Measurements from ENCODE around the gene GLO1. TPM values are rescaled to one million over a fixed set of nuclear protein-coding genes. Genes with fewer than 3 reads are reported as not detected.

The GLO1 gene
- total and polyA plus RNA-seq, 2 donors (not counting 3 experiments of a cell fraction or from before 2014, with no cell fraction given) = 70.3 to 120 TPM

DNA sequence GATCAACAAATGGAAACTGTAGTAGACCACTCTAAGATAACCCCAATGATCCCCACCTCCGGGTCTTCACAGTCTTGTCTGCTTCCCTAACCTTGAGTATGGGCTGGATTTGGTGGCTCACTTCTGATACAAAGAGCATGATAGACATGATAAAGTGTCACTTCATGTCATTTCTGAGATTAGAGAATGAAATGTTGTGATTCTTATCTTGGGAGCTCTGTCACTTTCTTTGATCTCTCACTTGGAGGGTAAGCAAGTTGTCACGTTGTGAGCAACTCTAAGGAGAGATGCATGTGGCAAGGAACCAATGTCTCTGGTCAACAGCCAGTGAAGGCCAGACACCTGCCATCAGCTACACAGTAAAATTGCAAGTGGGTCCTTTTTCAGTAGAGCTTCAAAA lies 3.0 kb upstream of the GLO1 start:
- POLR2A ChIA-PET = no interaction called here
- no peaks in the 10 kb centered on the region for H4K20me1 ChIP-seq (replicated peaks; ENCODE audit: control insufficient read depth, extremely low read depth, insufficient read depth, low read length)

More for the DNA sequence above, 3.0 kb upstream of the GLO1 start:
- BruUV-seq (replicated peaks) = no TSS peak
- TF ChIP-seq, protein P1, sequence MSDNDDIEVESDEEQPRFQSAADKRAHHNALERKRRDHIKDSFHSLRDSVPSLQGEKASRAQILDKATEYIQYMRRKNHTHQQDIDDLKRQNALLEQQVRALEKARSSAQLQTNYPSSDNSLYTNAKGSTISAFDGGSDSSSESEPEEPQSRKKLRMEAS (IDR thresholded peaks at IDR 0.05; ENCODE audit: insufficient read depth, insufficient read length) = no peak
- TF ChIP-seq JUN (IDR thresholded peaks at IDR 0.05; ENCODE audit: borderline replicate concordance, insufficient read depth, insufficient read length, low read depth) (no peak), MYC (IDR thresholded peaks at IDR 0.05; ENCODE audit: low read depth, low read length) (no peak), POLR2AphosphoS5 (IDR thresholded peaks at IDR 0.05; ENCODE audit: insufficient read depth, low read depth, low read length) (no peak), FOS (IDR thresholded peaks at IDR 0.05; ENCODE audit: borderline replicate concordance, insufficient read depth, low read length) (no peak), GATA2 (IDR thresholded peaks at IDR 0.05; ENCODE audit: insufficient read depth, insufficient read length, low read depth, low read length) (no peak), EZH2 (IDR thresholded peaks at IDR 0.05; ENCODE audit: borderline replicate concordance, low read depth, low read length, severe bottlenecking) (no peak), POLR2A (IDR thresholded peaks at IDR 0.05; ENCODE audit: low read depth, low read length) (no peak)
- TF ChIP-seq, protein P2, sequence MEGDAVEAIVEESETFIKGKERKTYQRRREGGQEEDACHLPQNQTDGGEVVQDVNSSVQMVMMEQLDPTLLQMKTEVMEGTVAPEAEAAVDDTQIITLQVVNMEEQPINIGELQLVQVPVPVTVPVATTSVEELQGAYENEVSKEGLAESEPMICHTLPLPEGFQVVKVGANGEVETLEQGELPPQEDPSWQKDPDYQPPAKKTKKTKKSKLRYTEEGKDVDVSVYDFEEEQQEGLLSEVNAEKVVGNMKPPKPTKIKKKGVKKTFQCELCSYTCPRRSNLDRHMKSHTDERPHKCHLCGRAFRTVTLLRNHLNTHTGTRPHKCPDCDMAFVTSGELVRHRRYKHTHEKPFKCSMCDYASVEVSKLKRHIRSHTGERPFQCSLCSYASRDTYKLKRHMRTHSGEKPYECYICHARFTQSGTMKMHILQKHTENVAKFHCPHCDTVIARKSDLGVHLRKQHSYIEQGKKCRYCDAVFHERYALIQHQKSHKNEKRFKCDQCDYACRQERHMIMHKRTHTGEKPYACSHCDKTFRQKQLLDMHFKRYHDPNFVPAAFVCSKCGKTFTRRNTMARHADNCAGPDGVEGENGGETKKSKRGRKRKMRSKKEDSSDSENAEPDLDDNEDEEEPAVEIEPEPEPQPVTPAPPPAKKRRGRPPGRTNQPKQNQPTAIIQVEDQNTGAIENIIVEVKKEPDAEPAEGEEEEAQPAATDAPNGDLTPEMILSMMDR (IDR thresholded peaks at IDR 0.05; ENCODE audit: extremely low read depth in 1 of 2, insufficient read depth in 1 of 2, low read depth in 1 of 2, low read length in 2 of 2) = no peak
- H3K4me2 ChIP-seq (ENCODE audit: insufficient read depth, low read length) = no peak overlapping the region
- H3K4me1 ChIP-seq (ENCODE audit: control insufficient read depth, extremely low read depth, insufficient read depth, low read length) = peaks cover 11% of the 10 kb centered on the region
- dilution Hi-C loops (cut with MboI; ENCODE audit: extremely low pct_ligation_motif_present, low sequenced_read_pairs) (no loop called here), intact Hi-C loops (cut with micrococcal nuclease) (loop anchor here (10.0 kb wide), 1 partner anchor 169 kb away; no protein-coding TSS in a partner anchor)
- H3K4me3 ChIP-seq (replicated peaks in 1 of 3; ENCODE audit: insufficient read depth in 1 of 3, low read depth in 1 of 3, low read length in 3 of 3) = no peak overlapping the region
- no peaks in the 10 kb centered on the region for H3K27me3 ChIP-seq (ENCODE audit: control insufficient read depth in 2 of 2, insufficient read depth in 2 of 2, low read length in 2 of 2)
- no peak overlapping the region for H3K9ac ChIP-seq (replicated peaks; ENCODE audit: extremely low read depth, insufficient read depth, low read length)
- CTCF ChIA-PET = interaction anchor here (0.6 kb wide), 1 partner anchor 21 kb away, joined by 3 read pairs; no protein-coding TSS in a partner anchor
- DNase-seq (ENCODE audit: low read depth, low spot score) (no peak), FAIRE-seq (no peak)
- peaks cover 16% of the 10 kb centered on the region for H3K79me2 ChIP-seq (ENCODE audit: control insufficient read depth, insufficient read depth, low read length)
- H3K36me3 ChIP-seq (ENCODE audit: control insufficient read depth in 2 of 2, extremely low read depth in 1 of 2, insufficient read depth in 2 of 2, low read length in 2 of 2) = no peaks in the 10 kb centered on the region
- H3K27ac ChIP-seq (ENCODE audit: insufficient read depth, low read depth, low read length) = no peak overlapping the region
- H3K9me3 ChIP-seq (replicated peaks; ENCODE audit: control insufficient read depth, insufficient read depth, low read length) = no peaks in the 10 kb centered on the region
- H3K9me1 ChIP-seq (replicated peaks; ENCODE audit: control insufficient read depth, extremely low read depth, insufficient read depth, low read length) = no peaks in the 10 kb centered on the region
- H2AFZ ChIP-seq (ENCODE audit: low read depth, low read length) = no peak overlapping the region
